Endodermal cell (in vitro differentiated cells): ENCODE measurements around the gene AK8. TPM values are rescaled to one million over a fixed set of nuclear protein-coding genes. Genes with fewer than 3 reads are reported as not detected.
A peak's percentile ranks its signal among the peaks of the same experiment; 100 is the strongest.

Source experiments
- DNase-seq: peaks from one replicate; pipeline ENCODE4 v3.0.0-alpha.2; 2017
- H3K27ac ChIP-seq: 2 replicates; pipeline ENCODE4 v1.5.1; 2013; ENCODE audit warnings: mild to moderate bottlenecking, low read depth, low read length, moderate library complexity
- H3K27me3 ChIP-seq: 2 replicates; pipeline ENCODE4 v1.6.1; 2013; ENCODE audit warnings: mild to moderate bottlenecking, low read length, moderate library complexity; ENCODE audit not compliant: insufficient read depth, control insufficient read depth, poor library complexity, severe bottlenecking
- H3K36me3 ChIP-seq: 2 replicates; pipeline ENCODE4 v1.7.0; 2013; ENCODE audit warnings: mild to moderate bottlenecking, low read length, moderate library complexity; ENCODE audit not compliant: control insufficient read depth, insufficient read depth
- H3K4me1 ChIP-seq: one replicate; pipeline ENCODE4 v1.7.0; 2013; ENCODE audit warnings: low read length; ENCODE audit not compliant: control insufficient read depth, insufficient read depth
- H3K4me3 ChIP-seq: 2 replicates; pipeline ENCODE4 v1.5.1; 2013; ENCODE audit warnings: mild to moderate bottlenecking, low read length, moderate library complexity
- H3K9ac ChIP-seq: 2 replicates; pipeline ENCODE4 v1.6.1; 2013; ENCODE audit warnings: mild to moderate bottlenecking, low read length, moderate library complexity; ENCODE audit not compliant: poor library complexity, severe bottlenecking; ENCODE audit errors: extremely low read depth
- H3K9me3 ChIP-seq: 2 replicates; pipeline ENCODE4 v1.6.1; 2013; ENCODE audit warnings: mild to moderate bottlenecking, low read length, moderate library complexity; ENCODE audit not compliant: control insufficient read depth
- H3K27ac Mint-ChIP-seq: 2 replicates; pipeline ENCODE4 v1.8.0; 2020; ENCODE audit warnings: mixed read lengths
- H3K27me3 Mint-ChIP-seq: 2 replicates; pipeline ENCODE4 v1.8.0; 2021; ENCODE audit warnings: mild to moderate bottlenecking, mixed read lengths; ENCODE audit not compliant: insufficient read depth
- H3K36me3 Mint-ChIP-seq: 2 replicates; pipeline ENCODE4 v1.8.0; 2020; ENCODE audit warnings: low read depth, mixed read lengths
- H3K4me1 Mint-ChIP-seq: 2 replicates; pipeline ENCODE4 v1.8.0; 2020; ENCODE audit warnings: mixed read lengths
- H3K4me3 Mint-ChIP-seq: 2 replicates; pipeline ENCODE4 v1.8.0; 2020; ENCODE audit warnings: mild to moderate bottlenecking, moderate library complexity, mixed read lengths
- H3K9me3 Mint-ChIP-seq: 2 replicates; pipeline ENCODE4 v1.8.0; 2020; ENCODE audit warnings: mild to moderate bottlenecking, mixed read lengths
- WGBS, 2 experiments: methylation state at CpG; one replicate each; pipeline versions ENCODE4 v1.1.5 to v1.1.7; 2013; ENCODE audit warnings: missing lambda C conversion rate in 2 of 2, mixed read lengths in 1 of 2; ENCODE audit not compliant: insufficient coverage in 1 of 2, insufficient read length in 1 of 2; 5-methylcytosine and 5-hydroxymethylcytosine counted together
- total RNA-seq, 2 donors: library from RNA; stranded (reverse); fragmentation: NEBNext Ultra II Directional in 1 of 2; extraction: Animal tissue kit (Norgen Biotek cat#: 25700) in 1 of 2; gene quantifications; 2 replicates in 1 of 2; 3 replicates in 1 of 2; pipeline ENCODE4 v1.2.1, GENCODE V29; 2021
- TF ChIP-seq, protein P1 (sequence below): fragments of 200-600 bp; sonication (generic); conservative IDR thresholded peaks from 2 replicates; pipeline ENCODE4 v1.5.0; 2021; ENCODE audit warnings: antibody characterized with exemption, mild to moderate bottlenecking

AK8 gene
- total RNA-seq, 2 donors from 2014 or later = 1.3 to 2.6 TPM

DNA sequence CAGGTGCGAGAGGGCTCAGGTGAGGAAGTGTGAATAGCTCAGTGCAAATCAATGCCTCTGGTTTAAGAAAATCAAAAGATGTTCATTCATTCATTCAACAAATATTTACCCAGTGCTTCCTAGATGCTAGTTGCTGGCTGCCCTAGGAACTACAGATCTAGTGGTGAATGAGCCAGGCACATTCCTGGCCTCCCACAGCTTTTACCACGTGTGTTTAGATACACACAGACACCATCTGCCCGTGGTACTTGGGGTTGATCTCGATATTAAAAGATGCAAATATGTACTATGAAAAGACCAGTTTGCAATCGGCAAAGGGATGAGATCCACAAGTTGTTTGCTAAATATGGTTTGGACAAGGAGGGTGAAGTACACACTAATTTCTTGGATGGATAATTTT, 129.6 kb downstream of the AK8 start:
- no peak overlapping the region for H3K4me3 ChIP-seq
- peaks cover 39% of the 10 kb centered on the region for H3K4me1 Mint-ChIP-seq
- H3K27me3 Mint-ChIP-seq = peaks cover 46% of the 10 kb centered on the region
- H3K27ac ChIP-seq = no peak overlapping the region
- H3K36me3 ChIP-seq = no peaks in the 10 kb centered on the region
- H3K27ac Mint-ChIP-seq = no peak overlapping the region
- H3K9me3 Mint-ChIP-seq = no peaks in the 10 kb centered on the region
- H3K36me3 Mint-ChIP-seq = no peaks in the 10 kb centered on the region
- no peak overlapping the region for H3K9ac ChIP-seq
- H3K4me1 ChIP-seq = peaks cover 16% of the 10 kb centered on the region
- no peaks in the 10 kb centered on the region for H3K9me3 ChIP-seq
- peaks cover 33% of the 10 kb centered on the region for H3K27me3 ChIP-seq
- 71 to 77% methylated on average over 3 to 5 of the region's 5 CpGs for WGBS, 2 experiments
- TF ChIP-seq, protein P1, sequence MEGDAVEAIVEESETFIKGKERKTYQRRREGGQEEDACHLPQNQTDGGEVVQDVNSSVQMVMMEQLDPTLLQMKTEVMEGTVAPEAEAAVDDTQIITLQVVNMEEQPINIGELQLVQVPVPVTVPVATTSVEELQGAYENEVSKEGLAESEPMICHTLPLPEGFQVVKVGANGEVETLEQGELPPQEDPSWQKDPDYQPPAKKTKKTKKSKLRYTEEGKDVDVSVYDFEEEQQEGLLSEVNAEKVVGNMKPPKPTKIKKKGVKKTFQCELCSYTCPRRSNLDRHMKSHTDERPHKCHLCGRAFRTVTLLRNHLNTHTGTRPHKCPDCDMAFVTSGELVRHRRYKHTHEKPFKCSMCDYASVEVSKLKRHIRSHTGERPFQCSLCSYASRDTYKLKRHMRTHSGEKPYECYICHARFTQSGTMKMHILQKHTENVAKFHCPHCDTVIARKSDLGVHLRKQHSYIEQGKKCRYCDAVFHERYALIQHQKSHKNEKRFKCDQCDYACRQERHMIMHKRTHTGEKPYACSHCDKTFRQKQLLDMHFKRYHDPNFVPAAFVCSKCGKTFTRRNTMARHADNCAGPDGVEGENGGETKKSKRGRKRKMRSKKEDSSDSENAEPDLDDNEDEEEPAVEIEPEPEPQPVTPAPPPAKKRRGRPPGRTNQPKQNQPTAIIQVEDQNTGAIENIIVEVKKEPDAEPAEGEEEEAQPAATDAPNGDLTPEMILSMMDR = no peak
- peak; percentile 48 for DNase-seq
- no peak overlapping the region for H3K4me3 Mint-ChIP-seq

DNA sequence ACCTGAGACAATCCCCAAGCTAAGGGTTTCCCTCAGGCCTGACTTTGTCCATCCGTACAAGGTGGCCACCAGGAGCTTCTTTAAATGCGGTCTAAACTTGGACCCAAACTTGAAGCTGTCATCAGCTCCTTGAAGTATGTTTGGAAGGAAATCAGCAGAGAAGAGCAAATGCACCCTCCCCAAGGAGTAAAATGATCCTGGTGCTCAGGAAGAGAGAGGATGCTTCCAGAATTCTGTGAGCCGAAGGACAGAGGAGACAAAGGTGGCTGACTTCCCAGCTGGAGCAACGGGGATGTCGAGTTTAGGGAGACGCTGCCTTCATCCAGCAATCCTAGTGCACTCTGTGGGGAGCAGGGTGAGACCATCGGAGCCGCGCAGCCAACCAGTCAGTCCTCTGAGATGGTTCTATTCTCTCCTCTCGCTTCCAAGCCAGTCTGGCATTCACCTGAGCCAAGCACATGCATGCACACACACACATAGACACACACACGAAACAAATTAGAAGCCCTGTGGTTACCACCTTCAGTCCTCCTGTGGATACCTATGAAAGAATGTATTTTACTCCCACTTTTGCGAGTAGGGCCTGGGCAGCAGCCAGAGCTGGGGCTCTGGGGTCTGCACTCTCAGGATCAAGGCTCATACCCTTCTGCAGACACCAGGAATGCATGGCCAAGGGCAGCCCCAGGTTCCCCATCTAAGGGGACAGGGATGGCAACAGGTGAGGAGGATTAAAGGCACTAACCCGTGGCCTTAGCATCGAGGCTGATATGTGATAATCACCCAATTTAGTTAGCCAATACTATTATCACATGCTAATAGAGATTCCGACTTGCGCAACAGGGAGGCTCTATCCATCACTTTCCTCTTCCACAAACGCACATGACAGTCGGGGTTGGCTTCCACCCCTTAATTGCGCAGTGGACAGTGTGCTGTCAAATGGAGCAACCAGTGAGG, 132.1 kb downstream of the AK8 start:
- Histone ChIP-seq H3K9ac (no peak overlapping the region), H3K36me3 (no peaks in the 10 kb centered on the region), H3K4me3 (peak overlapping the region; percentile 71), H3K27me3 (peaks cover 57% of the 10 kb centered on the region), H3K9me3 (no peaks in the 10 kb centered on the region), H3K27ac (no peak overlapping the region), H3K4me1 (peaks cover 16% of the 10 kb centered on the region)
- Mint-ChIP-seq H3K36me3 (no peaks in the 10 kb centered on the region), H3K4me1 (peaks cover 32% of the 10 kb centered on the region), H3K9me3 (no peaks in the 10 kb centered on the region), H3K27me3 (peaks cover 69% of the 10 kb centered on the region), H3K4me3 (no peak overlapping the region), H3K27ac (no peak overlapping the region)
- TF ChIP-seq, protein P1 = no peak
- WGBS, 2 experiments = 76 to 77% methylated on average over 17 to 19 of the region's 19 CpGs
- peak; percentile 44 for DNase-seq

DNA sequence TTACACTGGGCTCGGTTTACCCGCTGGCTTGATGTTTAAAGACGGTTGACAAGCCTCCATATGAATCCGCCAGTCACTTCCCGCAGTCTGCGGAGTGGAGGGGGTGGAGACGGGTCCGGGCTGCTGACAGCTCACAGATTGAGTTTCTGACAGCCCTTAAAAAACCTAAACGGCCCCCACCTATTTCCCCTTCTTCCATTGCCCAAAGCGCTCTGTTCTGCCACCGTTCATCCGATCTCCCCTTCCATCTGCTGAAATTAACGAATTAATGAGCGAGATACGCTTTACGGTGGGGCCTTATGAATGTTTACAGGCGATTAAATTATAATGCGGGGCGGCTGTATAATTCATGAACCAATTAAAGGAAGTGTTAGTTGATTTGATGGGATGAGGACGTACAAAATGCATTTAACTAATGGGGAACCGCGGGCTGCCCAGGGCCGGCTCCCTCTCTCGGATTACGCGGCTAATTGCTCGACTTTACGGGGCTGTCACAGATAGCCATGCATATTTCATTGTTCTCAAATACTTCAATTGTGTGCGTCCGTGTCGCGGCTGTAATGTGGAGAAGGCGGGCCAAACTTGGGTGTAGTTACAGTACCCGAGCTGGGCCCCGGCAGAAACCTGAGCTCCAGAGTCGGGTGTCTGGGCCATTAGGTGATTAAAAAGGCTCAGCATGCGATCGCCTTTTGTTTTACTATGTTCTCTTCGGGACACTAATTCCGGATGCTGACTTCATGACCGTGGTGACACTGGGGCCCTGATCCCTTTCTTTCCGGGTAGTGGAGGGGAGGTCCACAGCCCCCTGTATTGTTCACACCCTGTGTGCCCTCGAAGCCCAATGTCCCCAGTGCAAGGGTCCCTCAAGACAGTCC, 133.0 kb downstream of the AK8 start:
- Mint-ChIP-seq H3K36me3 (no peaks in the 10 kb centered on the region), H3K27me3 (peaks cover 74% of the 10 kb centered on the region), H3K9me3 (no peaks in the 10 kb centered on the region), H3K4me1 (peaks cover 32% of the 10 kb centered on the region), H3K27ac (no peak overlapping the region), H3K4me3 (peak overlapping the region; percentile 44)
- peak overlapping the region; percentile 2 for H3K9ac ChIP-seq
- TF ChIP-seq, protein P1 = peak; percentile 16
- H3K9me3 ChIP-seq = no peaks in the 10 kb centered on the region
- peaks cover 16% of the 10 kb centered on the region for H3K4me1 ChIP-seq
- H3K27ac ChIP-seq = no peak overlapping the region
- WGBS, 2 experiments = 6% methylated on average over 19 to 43 of the region's 43 CpGs
- peak overlapping the region; percentile 71 for H3K4me3 ChIP-seq
- H3K36me3 ChIP-seq = no peaks in the 10 kb centered on the region
- peak; percentile 80 for DNase-seq
- peaks cover 66% of the 10 kb centered on the region for H3K27me3 ChIP-seq
